DND-41 (cell line): ENCODE measurements around the gene LTN1.

Experiments
- ATAC-seq: fragments of 200-7000 bp; cut with Tn5 transposase; 3 replicates; pipeline ENCODE4 v1.9.1; 2021; ENCODE audit warnings: low read depth; ENCODE audit not compliant: insufficient read depth
- DNase-seq: peaks from one replicate; pipeline ENCODE4 v3.0.0-alpha.2; 2020
- H2AFZ ChIP-seq: 2 replicates; pipeline ENCODE4 v1.6.0; 2012; ENCODE audit warnings: low read depth, low read length
- H3K27ac ChIP-seq: 2 replicates; pipeline ENCODE4 v1.5.1; 2012; ENCODE audit warnings: low read length, inconsistent platforms
- H3K27me3 ChIP-seq: fragments of 200-600 bp; sonication (generic); 2 replicates; pipeline ENCODE4 v1.6.0; 2012; ENCODE audit warnings: low read length, mild to moderate bottlenecking, inconsistent platforms; ENCODE audit not compliant: insufficient read depth, poor library complexity
- H3K36me3 ChIP-seq: 2 replicates; pipeline ENCODE4 v1.5.1; 2012; ENCODE audit warnings: low read length, inconsistent platforms; ENCODE audit not compliant: insufficient read depth
- H3K4me1 ChIP-seq: 2 replicates; pipeline ENCODE4 v1.5.1; 2012; ENCODE audit warnings: mild to moderate bottlenecking, low read length; ENCODE audit not compliant: insufficient read depth
- H3K4me2 ChIP-seq: 2 replicates; pipeline ENCODE4 v1.6.0; 2012; ENCODE audit warnings: mild to moderate bottlenecking, moderate library complexity, low read length, inconsistent platforms; ENCODE audit not compliant: insufficient read depth
- H3K4me3 ChIP-seq, 2 experiments: fragments of 200-600 bp in 1 of 2; shearing (Covaris generic) in 1 of 2; 2 replicates each; pipeline ENCODE4 v1.5.1; 2012 to 2016; ENCODE audit warnings: inconsistent platforms in 2 of 2, low read length in 2 of 2, mild to moderate bottlenecking in 2 of 2, low read depth in 1 of 2, moderate library complexity in 1 of 2
- H3K79me2 ChIP-seq: 2 replicates; pipeline ENCODE4 v1.6.0; 2012; ENCODE audit warnings: low read length, inconsistent platforms; ENCODE audit not compliant: insufficient read depth
- H3K9ac ChIP-seq: 2 replicates; pipeline ENCODE4 v1.6.0; 2012; ENCODE audit warnings: low read depth, mild to moderate bottlenecking, inconsistent platforms, low read length, moderate library complexity
- H3K9me3 ChIP-seq: 2 replicates; pipeline ENCODE4 v1.5.1; 2012; ENCODE audit warnings: low read length, moderate library complexity, mild to moderate bottlenecking, inconsistent platforms; ENCODE audit not compliant: insufficient read depth, severe bottlenecking
- H4K20me1 ChIP-seq: 2 replicates; pipeline ENCODE4 v1.6.0; 2012; ENCODE audit warnings: low read length; ENCODE audit not compliant: insufficient read depth
- CTCF ChIP-seq: IDR thresholded peaks from 2 replicates; pipeline ENCODE4 v1.5.1; 2012; ENCODE audit warnings: borderline replicate concordance, low read length, moderate library complexity, mild to moderate bottlenecking; ENCODE audit not compliant: poor library complexity, severe bottlenecking; ENCODE audit errors: extremely low read depth
- EZH2 ChIP-seq: IDR thresholded peaks from 3 replicates; pipeline ENCODE4 v1.6.1; 2012; ENCODE audit warnings: borderline replicate concordance, low read depth, mild to moderate bottlenecking, moderate library complexity, low read length, inconsistent platforms; ENCODE audit not compliant: severe bottlenecking

LTN1 gene

GRCh38 chr21:28953247-28953646, 39.4 kb downstream of the LTN1 start:
- DNase-seq (no peak), ATAC-seq (no peak)
- Histone ChIP-seq H3K4me1 (no peaks in the 10 kb centered on the region), H3K9ac (no peak overlapping the region), H3K27me3 (no peaks in the 10 kb centered on the region), H3K27ac (no peak overlapping the region), H3K4me3 (no peak overlapping the region), H4K20me1 (no peaks in the 10 kb centered on the region), H3K4me2 (no peak overlapping the region), H3K79me2 (no peaks in the 10 kb centered on the region), H3K36me3 (peaks cover 67% of the 10 kb centered on the region), H3K9me3 (no peaks in the 10 kb centered on the region), H2AFZ (no peak overlapping the region)
- TF ChIP-seq EZH2 (no peak), CTCF (no peak)

- Histone ChIP-seq H3K27ac (no peak overlapping the region), H3K4me1 (no peaks in the 10 kb centered on the region), H3K4me2 (no peak overlapping the region), H2AFZ (no peak overlapping the region), H3K4me3 (no peak overlapping the region), H3K79me2 (no peaks in the 10 kb centered on the region), H3K9ac (no peak overlapping the region), H3K36me3 (peaks cover 62% of the 10 kb centered on the region), H3K27me3 (no peaks in the 10 kb centered on the region), H4K20me1 (no peaks in the 10 kb centered on the region), H3K9me3 (no peaks in the 10 kb centered on the region)
- no peak for DNase-seq
- no peak for TF ChIP-seq EZH2
- TF ChIP-seq CTCF: no peak
- no peak for ATAC-seq
Measured at GRCh38 chr21:28952686-28953085, 40.0 kb downstream of the LTN1 start.

- Histone ChIP-seq H3K79me2 (no peaks in the 10 kb centered on the region), H3K9me3 (no peaks in the 10 kb centered on the region), H3K9ac (no peak overlapping the region), H3K4me3 (no peak overlapping the region), H3K4me2 (no peak overlapping the region), H3K4me1 (no peaks in the 10 kb centered on the region), H2AFZ (no peak overlapping the region), H3K36me3 (peaks cover 72% of the 10 kb centered on the region), H4K20me1 (no peaks in the 10 kb centered on the region), H3K27me3 (no peaks in the 10 kb centered on the region), H3K27ac (no peak overlapping the region)
- no peak for TF ChIP-seq CTCF
- no peak for TF ChIP-seq EZH2
- no peak for ATAC-seq
- DNase-seq: no peak
Measured at GRCh38 chr21:28949318-28949717, 43.4 kb downstream of the LTN1 start.

GRCh38 chr21:28944296-28944695, 48.4 kb downstream of the LTN1 start:
- TF ChIP-seq CTCF (no peak), EZH2 (no peak)
- H3K36me3 ChIP-seq: peaks cover 69% of the 10 kb centered on the region
- no peak overlapping the region for H2AFZ ChIP-seq
- no peaks in the 10 kb centered on the region for H3K4me1 ChIP-seq
- no peak overlapping the region for H3K4me3 ChIP-seq
- DNase-seq (no peak), ATAC-seq (no peak)
- no peak overlapping the region for H3K4me2 ChIP-seq
- H3K9me3 ChIP-seq: no peaks in the 10 kb centered on the region
- no peaks in the 10 kb centered on the region for H3K27me3 ChIP-seq
- H3K27ac ChIP-seq: no peak overlapping the region
- no peaks in the 10 kb centered on the region for H3K79me2 ChIP-seq
- H4K20me1 ChIP-seq: no peaks in the 10 kb centered on the region
- no peak overlapping the region for H3K9ac ChIP-seq
